Esophagus squamous epithelium (tissue), 5 donors: ENCODE data around the gene BPIFA3. TPM values are rescaled to one million over a fixed set of nuclear protein-coding genes. Genes with fewer than 3 reads are reported as not detected.

Experiments
- DNase-seq: peaks from one replicate; lab custom pipeline; 2025; lab: John Stamatoyannopoulos, UW
- H3K27ac ChIP-seq, 4 donors: fragments of 200-600 bp; sonication (generic); one replicate each; pipeline ENCODE4 v1.5.1; 2016 to 2019; ENCODE audit warnings: mild to moderate bottlenecking in 1 of 4
- H3K27me3 ChIP-seq, 4 donors: fragments of 200-600 bp; sonication (generic); 1 replicate in 3 of 4; 2 replicates in 1 of 4; pipeline versions ENCODE4 v1.5.1 to v1.6.0; 2017 to 2021; ENCODE audit warnings: antibody characterized with exemption in 1 of 4
- H3K36me3 ChIP-seq, 3 donors: fragments of 200-600 bp; sonication (generic); one replicate each; pipeline ENCODE4 v1.5.1; 2016 to 2019
- H3K4me1 ChIP-seq, 3 donors: fragments of 200-600 bp; sonication (generic); one replicate each; pipeline ENCODE4 v1.5.1; 2017 to 2019
- H3K4me3 ChIP-seq, 4 donors: fragments of 200-600 bp; sonication (generic); 1 replicate in 3 of 4; 2 replicates in 1 of 4; pipeline ENCODE4 v1.5.1; 2016 to 2019; ENCODE audit warnings: mild to moderate bottlenecking in 2 of 4, moderate library complexity in 1 of 4
- H3K9me3 ChIP-seq, 3 donors: fragments of 200-600 bp; sonication (generic); one replicate each; pipeline ENCODE4 v1.5.1; 2016 to 2019
- CTCF ChIP-seq, 6 experiments: fragments of 450-650 bp in 4 of 6; fragments of 200-600 bp in 2 of 6; sonication (generic) in 2 of 6; IDR thresholded peaks; one replicate each; pipeline ENCODE4 v1.5.1; 2016 to 2019; ENCODE audit warnings: antibody characterized with exemption in 6 of 6, mild to moderate bottlenecking in 4 of 6, moderate library complexity in 4 of 6
- POLR2A ChIP-seq, 4 donors: fragments of 450-650 bp; IDR thresholded peaks; one replicate each; pipeline ENCODE4 v1.6.1; 2017; ENCODE audit warnings: antibody characterized with exemption in 4 of 4, mild to moderate bottlenecking in 4 of 4, moderate library complexity in 3 of 4
- WGBS, 2 donors: methylation state at CpG; one replicate each; pipeline ENCODE4 v1.1.5; 2018; 5-methylcytosine and 5-hydroxymethylcytosine counted together
- intact Hi-C: fragments of 100-400 bp; cut with DNase I; formaldehyde crosslinking; loops from one replicate; pipeline ENCODE4 v1.15.0; 2022
- total RNA-seq, 4 donors: library from RNA; depleted of rRNA; stranded (reverse); fragments of >200 nt; gene quantifications; one replicate each; pipeline ENCODE4 v1.1.0, GENCODE V29; 2016
- donor health status: DM: yes; HTN: yes; CAD: no.

Gene BPIFA3
- total RNA-seq, 4 donors from 2014 or later = not detected

- peaks cover 0 to 79% (median 0%) of the 10 kb centered on the region in 4 donors for H3K27me3 ChIP-seq
- whole genome bisulfite sequencing, 2 donors = 2 to 8% methylated on average over 12 to 13 of the region's 13 CpGs
- intact Hi-C loops = no loop called here
- H3K27ac ChIP-seq = no peak overlapping the region
- TF ChIP-seq CTCF (IDR thresholded peaks at IDR 0.05) = peak in 1 of 6 experiments; percentile 17
- TF ChIP-seq POLR2A (IDR thresholded peaks at IDR 0.05) = no peak
- no peaks in the 10 kb centered on the region for H3K36me3 ChIP-seq
- H3K9me3 ChIP-seq = no peaks in the 10 kb centered on the region
- DNase-seq = no peak
- no peak overlapping the region for H3K4me3 ChIP-seq
- no peaks in the 10 kb centered on the region for H3K4me1 ChIP-seq
Observed at GRCh38 chr20:33209789-33210188, 7.4 kb upstream of the BPIFA3 start.

GRCh38 chr20:33210371-33210770 is 6.8 kb upstream of the BPIFA3 start:
- no peaks in the 10 kb centered on the region for H3K36me3 ChIP-seq
- WGBS, 2 donors = 19 to 25% methylated on average over 1 of the region's 1 CpG
- H3K27ac ChIP-seq = no peak overlapping the region
- DNase-seq = no peak
- no peaks in the 10 kb centered on the region for H3K4me1 ChIP-seq
- H3K9me3 ChIP-seq = no peaks in the 10 kb centered on the region
- peaks cover 0 to 80% (median 0%) of the 10 kb centered on the region in 4 donors for H3K27me3 ChIP-seq
- no peak for TF ChIP-seq POLR2A (IDR thresholded peaks at IDR 0.05)
- TF ChIP-seq CTCF (IDR thresholded peaks at IDR 0.05) = no peak
- intact Hi-C loops = no loop called here
- H3K4me3 ChIP-seq = no peak overlapping the region

GRCh38 chr20:33211817-33212424 is 5.2 kb upstream of the BPIFA3 start:
- no peak for DNase-seq
- TF ChIP-seq POLR2A (IDR thresholded peaks at IDR 0.05) (no peak), CTCF (IDR thresholded peaks at IDR 0.05) (peak in 5 of 6 experiments; percentile 16 to 61 (median 49))
- Histone ChIP-seq H3K4me3 (no peak overlapping the region), H3K27ac (no peak overlapping the region), H3K36me3 (no peaks in the 10 kb centered on the region), H3K4me1 (no peaks in the 10 kb centered on the region), H3K9me3 (no peaks in the 10 kb centered on the region), H3K27me3 (peaks cover 0 to 78% (median 0%) of the 10 kb centered on the region in 4 donors)
- intact Hi-C loops = no loop called here
- 15 to 19% methylated on average over 4 to 5 of the region's 5 CpGs for WGBS, 2 donors

- Histone ChIP-seq H3K4me3 (no peak overlapping the region), H3K9me3 (no peaks in the 10 kb centered on the region), H3K27ac (no peak overlapping the region), H3K27me3 (peaks cover 0 to 58% (median 0%) of the 10 kb centered on the region in 4 donors), H3K36me3 (no peaks in the 10 kb centered on the region), H3K4me1 (no peaks in the 10 kb centered on the region)
- intact Hi-C loops = no loop called here
- DNase-seq = no peak
- WGBS, 2 donors = 83 to 95% methylated on average over 3 of the region's 4 CpGs
- TF ChIP-seq POLR2A (IDR thresholded peaks at IDR 0.05) = no peak
- no peak for TF ChIP-seq CTCF (IDR thresholded peaks at IDR 0.05)
Observed at GRCh38 chr20:33224399-33224798, 7.2 kb downstream of the BPIFA3 start.

- Histone ChIP-seq H3K4me1 (no peaks in the 10 kb centered on the region), H3K27ac (no peak overlapping the region), H3K9me3 (no peaks in the 10 kb centered on the region), H3K27me3 (peaks cover 0 to 82% (median 0%) of the 10 kb centered on the region in 4 donors), H3K4me3 (no peak overlapping the region), H3K36me3 (no peaks in the 10 kb centered on the region)
- 37 to 43% methylated on average over 5 to 6 of the region's 6 CpGs for WGBS, 2 donors
- TF ChIP-seq POLR2A (IDR thresholded peaks at IDR 0.05) (no peak), CTCF (IDR thresholded peaks at IDR 0.05) (no peak)
- DNase-seq = no peak
- intact Hi-C loops = no loop called here
Observed at GRCh38 chr20:33229843-33230242, 12.7 kb downstream of the BPIFA3 start.
